Endometrial microvascular endothelial cells (primary cell): ENCODE measurements around the gene SEMA3F. TPM values are rescaled to one million over a fixed set of nuclear protein-coding genes. Genes with fewer than 3 reads are reported as not detected.

ENCODE experiments used
- in situ Hi-C: cut with HindIII; loops from 2 replicates; pipeline ENCODE4 v1.10.0; 2017; ENCODE audit warnings: low sequenced_read_pairs, low pct_unique_long_range_greater_than_20kb; ENCODE audit errors: inconsistent ontology term
- total RNA-seq: library from RNA; depleted of rRNA; stranded (reverse); fragments of >200 nt; gene quantifications from one replicate; pipeline ENCODE4 v1.2.3, GENCODE V29; 2015; ENCODE audit errors: inconsistent ontology term

The SEMA3F gene
- total RNA-seq, 1 donor from 2014 or later: 263 TPM

GRCh38 chr3:50185230-50185629 is 30.1 kb downstream of the SEMA3F start:
- in situ Hi-C loops: no loop called here

GRCh38 chr3:50186096-50186495 is 31.0 kb downstream of the SEMA3F start:
- in situ Hi-C loops: no loop called here

- in situ Hi-C loops: no loop called here
Measured at GRCh38 chr3:50187750-50188149, 32.6 kb downstream of the SEMA3F start.

- in situ Hi-C loops: no loop called here
Measured at GRCh38 chr3:50189274-50189673, 34.1 kb downstream of the SEMA3F start.

- in situ Hi-C loops: no loop called here
Measured at GRCh38 chr3:50189989-50190388, 34.9 kb downstream of the SEMA3F start.

- in situ Hi-C loops: no loop called here
Measured at GRCh38 chr3:50190936-50191660, 36.0 kb downstream of the SEMA3F start, which contains the start of gene GNAT1. TSS of gene GNAT1 (plus strand) at chr3:50191610. CDS start at chr3:50191726, 116 bp downstream.

GRCh38 chr3:50192124-50192523 is 37.0 kb downstream of the SEMA3F start:
- in situ Hi-C loops: no loop called here

GRCh38 chr3:50192689-50193141 is 37.6 kb downstream of the SEMA3F start:
- in situ Hi-C loops: no loop called here

GRCh38 chr3:50193286-50193685 is 38.2 kb downstream of the SEMA3F start:
- in situ Hi-C loops: no loop called here

GRCh38 chr3:50193746-50194127 is 38.6 kb downstream of the SEMA3F start:
- in situ Hi-C loops: no loop called here

- in situ Hi-C loops: no loop called here
Measured at GRCh38 chr3:50194128-50194902, 39.2 kb downstream of the SEMA3F start.

GRCh38 chr3:50194903-50195500 is 39.9 kb downstream of the SEMA3F start:
- in situ Hi-C loops: no loop called here

GRCh38 chr3:50195501-50196252 is 40.6 kb downstream of the SEMA3F start:
- in situ Hi-C loops: no loop called here

GRCh38 chr3:50196253-50196801 is 41.2 kb downstream of the SEMA3F start:
- in situ Hi-C loops: no loop called here

- in situ Hi-C loops: no loop called here
Measured at GRCh38 chr3:50201573-50202315, 46.6 kb downstream of the SEMA3F start.

- in situ Hi-C loops: no loop called here
Measured at GRCh38 chr3:50202353-50203112, 47.4 kb downstream of the SEMA3F start.

GRCh38 chr3:50203113-50203808 is 48.1 kb downstream of the SEMA3F start:
- in situ Hi-C loops: no loop called here
